Activated T-helper 1 cell treated with anti-CD3 and anti-CD28 coated beads, Interleukin-12 subunit alpha, Interleukin-12 subunit beta, Interleukin-2, Interleukin-4 antibody, amounts not matched to agents 30 ng/mL and 10 ng/mL and 1 ng/mL, durations not matched to agents 14 hours and 24 hours and 36 hours (primary cell): ENCODE data around the gene HTT-AS. TPM values are rescaled to one million over a fixed set of nuclear protein-coding genes. Genes with fewer than 3 reads are reported as not detected.

Experiments
- DNase-seq: peaks from one replicate; pipeline ENCODE4 v3.0.0; 2021; ENCODE audit warnings: low spot score
- H3K27ac Mint-ChIP-seq: one replicate; pipeline ENCODE4 v1.8.0; 2021; ENCODE audit warnings: mild to moderate bottlenecking, mixed read lengths
- H3K27me3 Mint-ChIP-seq: one replicate; pipeline ENCODE4 v1.8.0; 2022; ENCODE audit warnings: mild to moderate bottlenecking, moderate library complexity, mixed read lengths; ENCODE audit not compliant: insufficient read depth
- H3K36me3 Mint-ChIP-seq: one replicate; pipeline ENCODE4 v1.8.0; 2021; ENCODE audit warnings: low read depth, mixed read lengths
- H3K4me1 Mint-ChIP-seq: one replicate; pipeline ENCODE4 v1.8.0; 2021; ENCODE audit warnings: low read depth, mixed read lengths
- H3K4me3 Mint-ChIP-seq: one replicate; pipeline ENCODE4 v1.8.0; 2021; ENCODE audit warnings: mild to moderate bottlenecking, moderate library complexity, mixed read lengths
- H3K9me3 Mint-ChIP-seq: one replicate; pipeline ENCODE4 v1.8.0; 2021; ENCODE audit warnings: mixed read lengths
- intact Hi-C: fragments of 100-400 bp; cut with micrococcal nuclease; formaldehyde crosslinking; loops from one replicate; pipeline ENCODE4 v1.15.1; 2024
- total RNA-seq: library from RNA; stranded (reverse); gene quantifications from 2 replicates; pipeline ENCODE4 v1.2.3, GENCODE V29; 2022

The HTT-AS gene
- total RNA-seq, 1 donor from 2014 or later, result not detected

DNA sequence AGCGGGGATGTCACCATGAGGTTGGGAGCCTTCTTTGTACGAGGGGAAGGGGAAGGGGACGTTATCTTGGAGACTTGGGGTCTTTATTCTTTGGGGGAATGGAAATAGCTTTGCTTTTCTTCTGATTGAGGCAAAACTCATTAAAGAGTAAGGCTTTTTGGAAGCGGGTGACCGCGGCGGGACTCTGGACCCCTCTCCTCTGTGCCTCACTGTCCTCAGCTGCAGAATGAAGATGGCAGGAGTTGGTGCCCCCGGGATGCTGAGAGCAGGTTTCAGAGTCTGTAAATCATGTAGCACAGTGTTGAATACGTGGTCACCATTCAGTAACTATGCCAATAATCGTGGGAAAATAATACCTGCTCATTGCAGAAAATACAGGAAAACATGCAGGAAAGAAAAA lies 32.1 kb downstream of the HTT-AS start:
- peaks cover 7% of the 10 kb centered on the region for H3K36me3 Mint-ChIP-seq
- intact Hi-C loops, result no loop called here
- DNase-seq, result no peak
- peak overlapping the region; percentile 84 for H3K4me3 Mint-ChIP-seq
- H3K9me3 Mint-ChIP-seq, result peaks cover 4% of the 10 kb centered on the region
- H3K4me1 Mint-ChIP-seq, result peaks cover 58% of the 10 kb centered on the region
- peak overlapping the region; percentile 81 for H3K27ac Mint-ChIP-seq
- H3K27me3 Mint-ChIP-seq, result peaks cover 13% of the 10 kb centered on the region

GRCh38 chr4:3041192-3042142 lies 32.9 kb downstream of the HTT-AS start:
- H3K27ac Mint-ChIP-seq, result peak overlapping the region; percentile 81
- peaks cover 7% of the 10 kb centered on the region for H3K36me3 Mint-ChIP-seq
- intact Hi-C loops, result no loop called here
- peaks cover 20% of the 10 kb centered on the region for H3K27me3 Mint-ChIP-seq
- peaks cover 4% of the 10 kb centered on the region for H3K9me3 Mint-ChIP-seq
- DNase-seq, result peak; percentile 35
- peaks cover 60% of the 10 kb centered on the region for H3K4me1 Mint-ChIP-seq
- H3K4me3 Mint-ChIP-seq, result peak overlapping the region; percentile 84

DNA sequence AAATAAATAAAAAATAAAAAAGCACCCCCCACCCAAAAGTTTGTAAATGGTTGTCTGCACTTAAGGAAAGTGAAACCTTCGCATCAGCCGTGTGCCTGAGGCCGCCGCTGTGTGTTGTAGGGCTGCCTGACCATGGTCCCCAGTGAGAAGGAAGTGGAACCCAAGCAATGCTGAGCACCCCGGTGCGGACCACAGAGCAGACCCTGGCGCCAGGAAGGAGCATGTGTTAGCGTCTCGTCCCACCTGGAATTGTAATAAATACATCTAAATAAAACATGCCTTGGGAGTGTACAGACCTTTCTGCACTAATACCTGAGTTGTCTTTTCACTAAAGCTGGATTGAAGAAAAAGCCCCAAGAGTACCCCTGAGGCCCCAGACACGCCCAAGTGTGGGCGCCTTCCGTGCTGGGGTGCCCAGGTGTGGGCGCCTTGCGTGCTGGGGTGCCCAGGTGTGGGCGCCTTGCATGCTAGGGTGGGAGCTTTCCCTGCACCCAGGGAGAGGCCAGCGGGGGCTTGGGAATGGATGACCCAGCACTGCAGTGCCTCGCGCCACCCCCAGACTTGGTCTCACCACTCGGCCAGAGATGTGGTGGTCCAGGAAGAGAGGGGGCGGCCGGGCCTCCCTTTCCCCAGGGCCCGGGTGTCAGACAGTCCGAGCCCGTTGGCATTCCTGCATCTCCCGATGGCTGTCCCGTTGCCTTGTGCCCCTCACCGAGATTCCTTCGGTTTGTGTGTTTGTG lies 33.7 kb downstream of the HTT-AS start:
- peak overlapping the region; percentile 23 for H3K27ac Mint-ChIP-seq
- DNase-seq, result no peak
- H3K4me3 Mint-ChIP-seq, result peak overlapping the region; percentile 84
- peaks cover 5% of the 10 kb centered on the region for H3K36me3 Mint-ChIP-seq
- peaks cover 23% of the 10 kb centered on the region for H3K27me3 Mint-ChIP-seq
- H3K9me3 Mint-ChIP-seq, result peaks cover 4% of the 10 kb centered on the region
- intact Hi-C loops, result no loop called here
- peaks cover 54% of the 10 kb centered on the region for H3K4me1 Mint-ChIP-seq

DNA sequence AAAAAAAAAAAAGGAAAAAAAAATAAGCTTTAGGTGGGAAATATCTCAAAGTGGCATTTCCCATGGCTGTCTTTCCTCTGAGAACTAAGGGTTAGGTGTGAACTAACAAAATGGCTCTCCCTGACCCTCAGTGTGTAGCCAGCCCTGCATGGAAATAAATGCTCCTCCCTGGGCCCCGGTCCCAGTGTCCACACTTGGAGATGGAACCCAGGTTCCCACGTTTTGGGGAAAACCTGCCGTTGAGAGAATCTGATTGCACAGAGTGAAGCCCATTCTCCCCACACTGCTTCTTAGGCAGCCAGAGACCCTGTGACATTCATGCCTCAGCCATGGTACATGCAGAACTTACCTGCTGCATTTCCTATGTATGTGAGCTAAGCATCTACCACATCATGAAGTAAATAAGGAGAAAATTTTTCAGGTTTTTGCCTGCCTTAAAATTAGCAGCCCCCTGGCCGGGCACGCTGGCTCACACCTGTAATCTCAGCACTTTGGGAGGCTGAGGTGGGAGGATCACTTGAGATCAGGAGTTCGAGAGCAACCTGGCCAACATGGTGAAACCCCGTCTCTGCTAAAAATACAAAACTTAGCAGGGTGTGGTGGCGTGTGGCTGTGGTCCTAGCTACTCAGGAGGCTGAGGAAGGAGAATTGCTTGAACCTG lies 34.5 kb downstream of the HTT-AS start:
- Mint-ChIP-seq H3K27me3 (peaks cover 25% of the 10 kb centered on the region), H3K36me3 (no peaks in the 10 kb centered on the region), H3K4me1 (peaks cover 46% of the 10 kb centered on the region), H3K27ac (no peak overlapping the region), H3K9me3 (no peaks in the 10 kb centered on the region), H3K4me3 (no peak overlapping the region)
- DNase-seq, result no peak
- intact Hi-C loops, result no loop called here

- Mint-ChIP-seq H3K27me3 (peaks cover 28% of the 10 kb centered on the region), H3K4me1 (peaks cover 34% of the 10 kb centered on the region), H3K36me3 (no peaks in the 10 kb centered on the region), H3K9me3 (no peaks in the 10 kb centered on the region), H3K4me3 (peak overlapping the region; percentile 57), H3K27ac (peak overlapping the region; percentile 18)
- intact Hi-C loops, result loop anchor here (1.0 kb wide), 5 partner anchors 9 to 274 kb away; no protein-coding TSS in a partner anchor
- DNase-seq, result peak; percentile 6
These were observed 36.3 kb downstream of the HTT-AS start for GRCh38 chr4:3037957-3038461.

DNA sequence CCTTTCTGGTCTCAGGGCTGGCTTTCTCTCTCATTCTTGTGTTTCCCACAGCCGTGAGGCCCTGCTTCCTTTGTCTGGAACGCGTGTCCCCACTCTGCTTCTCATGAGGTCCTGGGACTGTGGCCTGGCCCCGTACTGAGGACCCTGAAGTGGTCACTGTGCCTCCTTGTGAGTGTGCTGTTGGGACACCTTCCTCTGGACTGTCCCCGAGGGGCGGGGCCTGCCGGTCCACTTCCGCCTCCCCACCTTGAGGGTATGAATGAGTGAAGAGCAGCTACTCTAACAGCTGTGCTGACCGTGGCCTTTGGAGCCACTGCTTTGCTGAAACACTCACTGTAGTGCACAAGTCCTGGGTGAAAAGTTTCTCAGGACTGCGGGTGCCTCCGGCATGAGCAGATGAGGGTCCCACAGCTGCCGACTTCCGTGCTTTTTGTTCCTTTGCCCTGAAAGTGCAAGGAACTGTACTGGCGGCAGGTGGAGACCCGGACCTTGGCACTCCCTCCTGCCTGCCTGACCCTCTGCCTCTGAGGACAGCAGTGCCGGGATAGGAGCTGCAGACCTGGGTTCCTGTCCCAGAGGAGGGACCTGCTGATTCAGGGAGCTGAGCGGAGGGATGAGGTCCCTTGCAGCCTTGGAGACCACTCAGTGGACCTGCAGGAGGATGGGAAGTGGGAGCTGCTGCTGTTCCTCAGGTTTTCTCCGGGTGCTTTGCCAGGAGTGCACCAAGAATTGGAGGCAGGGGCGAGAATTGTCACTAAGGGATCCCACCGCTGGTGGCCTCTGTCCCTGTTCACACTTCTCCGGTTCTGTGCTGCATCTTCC lies 38.0 kb downstream of the HTT-AS start:
- H3K27ac Mint-ChIP-seq, result no peak overlapping the region
- no peaks in the 10 kb centered on the region for H3K9me3 Mint-ChIP-seq
- peaks cover 31% of the 10 kb centered on the region for H3K27me3 Mint-ChIP-seq
- no peak overlapping the region for H3K4me3 Mint-ChIP-seq
- no peak for DNase-seq
- peaks cover 19% of the 10 kb centered on the region for H3K4me1 Mint-ChIP-seq
- intact Hi-C loops, result no loop called here
- no peaks in the 10 kb centered on the region for H3K36me3 Mint-ChIP-seq

GRCh38 chr4:3035674-3036073 lies 38.7 kb downstream of the HTT-AS start:
- Mint-ChIP-seq H3K4me3 (no peak overlapping the region), H3K9me3 (no peaks in the 10 kb centered on the region), H3K4me1 (peaks cover 17% of the 10 kb centered on the region), H3K36me3 (no peaks in the 10 kb centered on the region), H3K27ac (no peak overlapping the region), H3K27me3 (peaks cover 32% of the 10 kb centered on the region)
- DNase-seq, result no peak
- intact Hi-C loops, result no loop called here

GRCh38 chr4:3035249-3035648 lies 39.1 kb downstream of the HTT-AS start:
- Mint-ChIP-seq H3K36me3 (no peaks in the 10 kb centered on the region), H3K4me1 (peaks cover 17% of the 10 kb centered on the region), H3K4me3 (no peak overlapping the region), H3K27ac (no peak overlapping the region), H3K27me3 (peaks cover 32% of the 10 kb centered on the region), H3K9me3 (no peaks in the 10 kb centered on the region)
- intact Hi-C loops, result no loop called here
- DNase-seq, result no peak

DNA sequence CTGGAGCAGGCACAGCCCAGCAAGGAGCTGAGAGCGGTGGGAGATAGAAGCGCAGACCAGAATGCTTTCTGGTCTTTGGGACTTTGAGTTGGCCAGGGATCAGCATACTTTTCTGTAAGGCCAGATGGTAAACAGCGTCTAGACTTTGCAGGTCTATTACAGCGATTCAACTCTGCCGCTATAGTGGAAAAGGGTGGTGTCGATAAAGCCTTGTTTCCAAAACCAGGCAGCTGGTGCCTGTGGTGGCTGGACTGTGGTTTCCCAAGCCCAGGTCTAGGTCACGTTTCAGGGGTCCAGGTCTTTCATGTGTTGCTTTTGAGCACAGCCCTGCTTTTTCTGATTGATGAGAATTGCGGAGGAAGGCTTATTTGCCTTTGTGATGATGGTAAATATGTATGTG lies 40.1 kb downstream of the HTT-AS start:
- Mint-ChIP-seq H3K27me3 (peaks cover 30% of the 10 kb centered on the region), H3K27ac (no peak overlapping the region), H3K4me3 (no peak overlapping the region), H3K36me3 (no peaks in the 10 kb centered on the region), H3K9me3 (no peaks in the 10 kb centered on the region), H3K4me1 (peaks cover 17% of the 10 kb centered on the region)
- intact Hi-C loops, result no loop called here
- DNase-seq, result no peak

DNA sequence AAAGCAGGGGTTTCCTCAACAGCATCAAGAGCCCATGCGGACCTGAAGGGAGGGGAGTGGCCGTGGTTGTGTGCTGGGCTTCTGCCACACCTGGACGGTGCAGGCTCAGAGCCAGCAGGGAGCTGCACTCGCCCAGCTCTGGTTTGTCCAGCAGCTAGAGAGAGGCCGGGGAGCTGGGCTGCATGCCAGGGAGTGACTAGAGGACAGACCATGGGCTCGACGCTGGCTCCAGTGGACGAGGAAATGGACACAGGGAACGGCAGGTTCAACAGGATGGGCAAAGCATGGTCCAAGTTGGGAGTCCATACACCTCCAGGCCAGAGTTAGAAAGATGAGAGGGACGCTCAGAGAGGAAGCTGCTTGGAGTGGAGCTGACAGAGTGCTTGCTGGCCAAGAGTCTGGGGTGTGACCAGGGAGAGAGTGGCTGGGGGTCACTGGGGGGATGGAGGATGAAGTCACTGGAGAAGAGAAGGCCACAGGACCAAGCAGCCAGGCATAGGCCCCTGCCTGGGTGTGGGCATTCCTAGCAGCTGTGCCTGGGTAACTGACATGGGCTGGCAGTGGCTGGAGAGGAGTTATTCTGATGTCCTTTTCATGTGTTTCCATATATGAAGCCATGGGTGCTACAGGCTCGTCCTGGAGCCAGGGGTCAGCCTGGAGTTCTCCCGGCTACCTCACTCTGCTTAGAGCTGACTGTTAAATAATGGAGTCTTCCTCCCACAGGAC lies 42.8 kb downstream of the HTT-AS start:
- no peaks in the 10 kb centered on the region for H3K36me3 Mint-ChIP-seq
- no peak overlapping the region for H3K27ac Mint-ChIP-seq

DNA sequence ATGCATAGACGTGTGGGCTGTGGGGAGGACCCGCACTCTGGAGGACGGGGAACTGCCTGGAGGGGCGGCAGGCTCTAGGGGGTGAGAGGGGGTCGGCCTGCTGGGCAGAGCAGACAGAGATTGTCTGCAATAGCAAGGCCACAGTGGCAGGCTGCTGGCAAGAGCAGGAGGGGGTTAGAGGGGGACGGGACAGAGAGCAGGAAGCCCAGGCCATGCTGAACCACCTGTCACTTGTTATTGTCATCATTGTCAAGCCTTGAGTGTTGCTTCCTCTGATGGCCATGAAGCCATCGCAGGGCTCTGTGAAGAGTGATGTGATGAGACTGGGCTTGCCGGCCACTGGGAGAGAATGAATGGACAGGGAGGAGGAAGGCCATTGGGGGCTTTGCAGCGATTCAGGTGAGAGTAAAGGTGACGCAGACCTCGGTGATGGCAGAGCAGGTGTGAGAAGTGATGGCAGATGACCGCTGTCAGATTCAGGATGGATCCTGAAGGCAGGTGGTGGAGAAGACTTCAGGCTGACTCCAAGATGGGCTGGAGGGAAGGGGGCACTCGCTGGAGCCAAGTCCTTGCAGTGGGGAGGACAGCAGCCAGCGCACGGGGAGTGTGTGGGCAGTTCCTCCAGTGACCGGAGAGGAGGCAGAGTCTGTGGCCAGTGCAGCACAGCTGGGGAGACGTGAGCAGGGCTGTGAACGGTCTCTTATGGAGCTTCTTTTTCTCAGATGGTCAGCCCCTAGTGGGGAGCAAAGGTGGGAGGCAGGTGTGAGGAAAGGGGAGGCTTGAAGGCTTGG lies 43.6 kb downstream of the HTT-AS start:
- H3K36me3 Mint-ChIP-seq, result no peaks in the 10 kb centered on the region
- no peak overlapping the region for H3K4me3 Mint-ChIP-seq
- intact Hi-C loops, result no loop called here
- DNase-seq, result no peak
- peaks cover 17% of the 10 kb centered on the region for H3K27me3 Mint-ChIP-seq
- H3K27ac Mint-ChIP-seq, result no peak overlapping the region
- H3K4me1 Mint-ChIP-seq, result no peaks in the 10 kb centered on the region
- H3K9me3 Mint-ChIP-seq, result no peaks in the 10 kb centered on the region

More for the DNA sequence above, 42.8 kb downstream of the HTT-AS start:
- Mint-ChIP-seq H3K9me3 (no peaks in the 10 kb centered on the region), H3K4me1 (no peaks in the 10 kb centered on the region), H3K27me3 (peaks cover 19% of the 10 kb centered on the region), H3K4me3 (no peak overlapping the region)
- intact Hi-C loops, result no loop called here
- DNase-seq, result no peak
